ENCODE results near the gene PLA2G2A.

DNA sequence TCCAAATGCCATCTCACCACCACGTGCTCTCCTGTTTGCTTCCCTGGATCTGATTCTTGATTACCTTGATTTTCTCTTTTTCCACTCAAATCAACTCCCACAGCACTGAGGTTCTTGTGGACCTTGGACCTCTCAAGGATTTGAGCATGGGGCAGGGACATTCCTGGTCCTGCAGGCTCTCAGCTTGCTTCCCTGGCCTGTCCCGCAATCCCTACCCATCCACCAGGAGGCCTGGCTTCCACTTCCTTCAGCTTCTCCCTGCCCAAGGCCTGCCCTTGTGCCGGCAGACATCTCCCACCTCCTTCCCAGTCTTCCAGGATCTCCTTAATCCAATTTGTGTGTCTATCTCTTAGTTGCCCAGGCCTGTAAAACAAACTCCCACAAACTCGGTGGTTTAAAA, 21.6 kb downstream of the PLA2G2A start:
- TF ChIP-seq CTCF (IDR thresholded peaks at IDR 0.05; ENCODE audit: low read depth, low read length, missing input control) (no peak), FOXA1 (IDR thresholded peaks at IDR 0.05) (no peak), RAD21 (IDR thresholded peaks at IDR 0.05) (no peak), JUND (IDR thresholded peaks at IDR 0.05) (no peak), ZBTB33 (IDR thresholded peaks at IDR 0.05) (no peak), YY1 (IDR thresholded peaks at IDR 0.05) (no peak)
- TF ChIP-seq, protein P1, sequence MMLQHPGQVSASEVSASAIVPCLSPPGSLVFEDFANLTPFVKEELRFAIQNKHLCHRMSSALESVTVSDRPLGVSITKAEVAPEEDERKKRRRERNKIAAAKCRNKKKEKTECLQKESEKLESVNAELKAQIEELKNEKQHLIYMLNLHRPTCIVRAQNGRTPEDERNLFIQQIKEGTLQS (IDR thresholded peaks at IDR 0.05): no peak
